ENCODE measurements around the gene TBL3.

TBL3 gene

GRCh38 chr16:2023092-2024031, 51.5 kb downstream of the TBL3 start:
- peak; percentile 88 for DNase-seq

- DNase-seq, result no peak
These were observed 52.2 kb downstream of the TBL3 start for GRCh38 chr16:2024032-2024420.

GRCh38 chr16:2025251-2025650, 53.4 kb downstream of the TBL3 start:
- no peak for DNase-seq

GRCh38 chr16:2025878-2026460, 54.1 kb downstream of the TBL3 start:
- DNase-seq, result no peak

- peak; percentile 43 for DNase-seq
These were observed 54.7 kb downstream of the TBL3 start, which contains the start of gene NHERF2 for GRCh38 chr16:2026461-2027023. Gene NHERF2, plus strand, starts transcription at chr16:2026902. Its CDS starts 104 bp downstream, at chr16:2027006.

DNA sequence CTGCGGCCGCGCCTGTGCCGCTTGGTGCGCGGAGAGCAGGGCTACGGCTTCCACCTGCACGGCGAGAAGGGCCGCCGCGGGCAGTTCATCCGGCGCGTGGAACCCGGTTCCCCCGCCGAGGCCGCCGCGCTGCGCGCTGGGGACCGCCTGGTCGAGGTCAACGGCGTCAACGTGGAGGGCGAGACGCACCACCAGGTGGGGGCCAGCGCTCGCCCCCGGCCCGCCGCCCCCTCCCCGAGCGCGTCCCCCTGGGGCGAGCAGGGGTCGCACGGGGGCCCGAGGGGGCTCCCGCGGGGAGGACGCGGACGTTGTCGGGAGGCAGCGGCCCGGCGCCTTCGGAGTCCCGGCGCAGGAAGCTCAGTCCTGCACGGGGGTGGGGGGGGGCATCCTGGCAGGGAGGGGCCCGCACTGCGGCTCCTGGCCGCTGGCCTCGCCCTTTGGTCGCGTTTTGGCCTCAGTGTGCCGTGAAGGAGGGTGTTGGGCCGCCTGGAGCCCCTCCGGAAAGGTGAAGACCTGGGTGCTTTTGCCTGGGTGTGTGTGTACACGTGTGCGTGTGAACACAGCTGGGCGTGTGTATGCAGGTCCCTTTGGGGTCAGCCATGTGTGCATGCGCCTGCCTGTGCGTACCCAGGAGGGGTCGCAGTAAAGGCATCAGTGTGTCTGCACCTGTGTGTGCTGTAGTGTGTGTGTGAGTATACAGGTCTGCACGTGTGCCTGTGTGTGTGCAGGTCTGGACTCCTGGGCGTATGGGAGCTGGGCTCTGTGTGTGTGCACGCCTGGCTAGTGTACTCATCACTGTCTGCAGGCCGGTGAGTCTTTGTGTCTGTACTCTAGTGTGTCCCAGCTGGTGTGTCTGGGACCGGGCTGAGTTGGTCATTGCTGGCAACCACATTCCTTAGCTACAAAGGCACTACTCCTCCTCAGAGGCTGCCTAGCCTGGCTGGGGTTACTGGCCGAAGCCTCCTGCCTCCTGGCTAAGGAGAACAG, 55.5 kb downstream of the TBL3 start:
- peak; percentile 45 for DNase-seq

GRCh38 chr16:2028146-2028545, 56.3 kb downstream of the TBL3 start:
- no peak for DNase-seq

- DNase-seq, result peak; percentile 73
These were observed 56.9 kb downstream of the TBL3 start for GRCh38 chr16:2028620-2029220.

DNA sequence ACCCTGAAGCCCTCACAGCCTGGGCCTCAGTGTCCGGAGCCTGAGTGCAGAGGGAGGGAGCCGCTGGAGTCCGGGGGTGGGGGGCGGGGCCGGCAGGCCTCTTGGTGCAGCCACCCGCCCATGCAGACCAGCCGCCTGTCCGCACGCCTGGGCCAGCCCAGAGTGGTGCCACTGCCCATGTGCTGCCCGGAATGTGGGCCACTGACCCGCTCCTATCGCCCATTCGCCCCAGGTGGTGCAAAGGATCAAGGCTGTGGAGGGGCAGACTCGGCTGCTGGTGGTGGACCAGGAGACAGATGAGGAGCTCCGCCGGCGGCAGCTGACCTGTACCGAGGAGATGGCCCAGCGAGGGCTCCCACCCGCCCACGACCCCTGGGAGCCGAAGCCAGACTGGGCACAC, 57.5 kb downstream of the TBL3 start:
- no peak for DNase-seq

DNA sequence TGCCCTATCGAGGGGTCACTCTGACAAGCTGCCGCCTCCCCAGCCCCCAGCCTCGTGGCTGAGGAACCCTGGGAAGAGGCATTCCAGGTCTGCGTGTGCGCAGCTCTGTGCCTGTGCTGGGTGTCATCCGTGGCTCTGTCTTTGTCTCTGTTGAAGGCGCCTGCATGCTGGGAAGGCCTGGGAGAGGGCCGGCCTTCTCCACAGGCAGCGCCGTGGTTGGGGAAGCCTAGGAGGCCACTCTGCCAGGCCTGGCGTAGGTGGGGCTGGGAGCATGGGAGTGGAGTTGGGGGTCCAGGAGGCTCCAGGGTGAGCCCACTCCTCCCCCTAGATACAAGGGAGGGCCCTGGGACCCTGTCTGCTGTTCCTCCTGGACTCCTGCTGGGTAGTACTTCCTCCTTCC, 58.2 kb downstream of the TBL3 start:
- DNase-seq, result no peak

GRCh38 chr16:2031081-2031577, 59.3 kb downstream of the TBL3 start:
- DNase-seq, result no peak
